B cell (primary cell): Measurements from ENCODE around the gene CTTNBP2NL. TPM values are rescaled to one million over a fixed set of nuclear protein-coding genes. Genes with fewer than 3 reads are reported as not detected.

Experiments used
- ATAC-seq: fragments of 200-7000 bp; cut with Tn5 transposase; one replicate; pipeline ENCODE4 v1.10.0; 2021; ENCODE audit warnings: low read depth, mild to moderate bottlenecking, moderate number of reproducible peaks, moderate library complexity
- CTCF ChIA-PET: fragments of 350-600 bp; sonication (Branson Sonifier 250); formaldehyde crosslinking; loops from one replicate; lab custom pipeline; 2021; ENCODE audit warnings: antibody characterized with exemption, inconsistent platforms; lab: Charles Lee
- POLR2A ChIA-PET: fragments of 350-600 bp; sonication (Branson Sonifier 250); formaldehyde crosslinking; loops from one replicate; lab custom pipeline; 2021; ENCODE audit warnings: antibody characterized with exemption; lab: Charles Lee
- DNase-seq: peaks from one replicate; pipeline ENCODE4 v3.0.0; 2013
- H2AFZ ChIP-seq: 2 replicates; pipeline ENCODE4 v1.6.1; 2012; ENCODE audit warnings: mild to moderate bottlenecking, low read depth, low read length; ENCODE audit not compliant: insufficient read depth, poor library complexity, severe bottlenecking
- H3K27ac ChIP-seq, 2 donors: 1 replicate in 1 of 2; 2 replicates in 1 of 2; pipeline ENCODE4 v1.5.1; 2012 to 2013; ENCODE audit warnings: low read length in 2 of 2, mild to moderate bottlenecking in 2 of 2, moderate library complexity in 1 of 2
- H3K27me3 ChIP-seq, 4 experiments: fragments of 200-600 bp in 1 of 4; sonication (generic) in 1 of 4; replicated peaks in 1 of 4; 1 replicate in 2 of 4; 2 replicates in 2 of 4; pipeline versions ENCODE4 v1.6.1 to v1.7.0; 2013 to 2016; ENCODE audit warnings: low read length in 3 of 4, mild to moderate bottlenecking in 2 of 4, mixed read lengths in 1 of 4, moderate library complexity in 1 of 4; ENCODE audit not compliant: insufficient read depth in 4 of 4, control insufficient read depth in 3 of 4; ENCODE audit errors: control extremely low read depth in 1 of 4
- H3K36me3 ChIP-seq, 2 experiments: replicated peaks in 1 of 2; 1 replicate in 1 of 2; 2 replicates in 1 of 2; pipeline versions ENCODE4 v1.6.1 to v1.7.1; 2013; ENCODE audit warnings: low read length in 1 of 2; ENCODE audit not compliant: insufficient read depth in 2 of 2, control insufficient read depth in 1 of 2; ENCODE audit errors: control extremely low read depth in 1 of 2, extremely low read depth in 1 of 2
- H3K4me1 ChIP-seq, 2 donors: fragments of 200-600 bp in 1 of 2; sonication (generic) in 1 of 2; 1 replicate in 1 of 2; 2 replicates in 1 of 2; pipeline versions ENCODE4 v1.5.1 to v1.6.1; 2013 to 2017; ENCODE audit warnings: low read length in 2 of 2; ENCODE audit not compliant: control insufficient read depth in 2 of 2, insufficient read depth in 2 of 2
- H3K4me2 ChIP-seq: replicated peaks from 2 replicates; pipeline ENCODE3; 2012; ENCODE audit warnings: mild to moderate bottlenecking, low read depth, low read length; ENCODE audit not compliant: poor library complexity, severe bottlenecking
- H3K4me3 ChIP-seq, 5 experiments: fragments of 200-600 bp in 1 of 5; sonication (generic) in 1 of 5; 1 replicate in 3 of 5; 2 replicates in 2 of 5; pipeline versions ENCODE4 v1.5.1 to v1.7.0; 2011 to 2016; ENCODE audit warnings: low read length in 4 of 5, mild to moderate bottlenecking in 4 of 5, low read depth in 2 of 5, control low read depth in 1 of 5, moderate library complexity in 1 of 5; ENCODE audit not compliant: insufficient read depth in 1 of 5; ENCODE audit errors: control extremely low read depth in 1 of 5, extremely low read depth in 1 of 5
- H3K79me2 ChIP-seq: fragments of 200-600 bp; sonication (generic); one replicate; pipeline ENCODE4 v1.6.0; 2016; ENCODE audit warnings: low read length; ENCODE audit not compliant: control insufficient read depth, insufficient read depth
- H3K9ac ChIP-seq: fragments of 200-600 bp; sonication (generic); 2 replicates; pipeline ENCODE4 v1.6.1; 2017; ENCODE audit warnings: mild to moderate bottlenecking, low read length, moderate library complexity
- H3K9me3 ChIP-seq, 3 donors: one replicate each; pipeline versions ENCODE4 v1.6.1 to v1.7.1; 2013; ENCODE audit warnings: low read length in 2 of 3; ENCODE audit not compliant: control insufficient read depth in 2 of 3, insufficient read depth in 1 of 3; ENCODE audit errors: control extremely low read depth in 1 of 3
- H4K20me1 ChIP-seq: 2 replicates; pipeline ENCODE4 v1.6.0; 2012; ENCODE audit warnings: mild to moderate bottlenecking, low read length; ENCODE audit not compliant: insufficient read depth, control insufficient read depth, poor library complexity, severe bottlenecking
- H3K27ac Mint-ChIP-seq: one replicate; pipeline ENCODE4 v1.8.0; 2021; ENCODE audit warnings: mixed read lengths
- H3K27me3 Mint-ChIP-seq: one replicate; pipeline ENCODE4 v1.8.0; 2021; ENCODE audit warnings: mixed read lengths
- H3K4me1 Mint-ChIP-seq: one replicate; pipeline ENCODE4 v1.8.0; 2021; ENCODE audit warnings: mixed read lengths
- H3K4me3 Mint-ChIP-seq: one replicate; pipeline ENCODE4 v1.8.0; 2021; ENCODE audit warnings: mixed read lengths
- H3K9me3 Mint-ChIP-seq: one replicate; pipeline ENCODE4 v1.8.0; 2022; ENCODE audit warnings: mixed read lengths; ENCODE audit not compliant: insufficient read depth
- CTCF ChIP-seq: fragments of 200-600 bp; IDR thresholded peaks from one replicate; pipeline ENCODE4 v1.8.0; 2022; ENCODE audit warnings: antibody characterized with exemption, mild to moderate bottlenecking
- EZH2 ChIP-seq: IDR thresholded peaks from 2 replicates; pipeline ENCODE4 v1.6.1; 2012; ENCODE audit warnings: borderline replicate concordance, low read depth, mild to moderate bottlenecking, moderate library complexity, low read length; ENCODE audit not compliant: insufficient read depth, poor library complexity, severe bottlenecking
- WGBS: methylation state at CpG from one replicate; pipeline ENCODE4 v1.1.5; 2013; ENCODE audit warnings: missing lambda C conversion rate; ENCODE audit not compliant: insufficient coverage; 5-methylcytosine and 5-hydroxymethylcytosine counted together
- intact Hi-C: fragments of 100-400 bp; cut with micrococcal nuclease; formaldehyde crosslinking; loops from one replicate; pipeline ENCODE4 v1.10.0; 2022
- polyA plus RNA-seq: library from polyadenylated mRNA; depleted of rRNA; stranded (reverse); fragments of >200 nt; gene quantifications from 2 replicates; pipeline ENCODE4 v1.2.3, GENCODE V29; 2012
- total RNA-seq, 2 donors: library from RNA; stranded (reverse); fragments of 120-200 nt in 1 of 2; gene quantifications; 1 replicate in 1 of 2; 2 replicates in 1 of 2; pipeline versions ENCODE4 v1.2.3 to v1.2.4, GENCODE V29; 2013 to 2022

Gene CTTNBP2NL
- total and polyA plus RNA-seq, 2 donors (not counting 1 experiment from before 2014, with no cell fraction given): 0.46 to 28.9 TPM

GRCh38 chr1:112371775-112372174 is 24.2 kb upstream of the CTTNBP2NL start:
- no peaks in the 10 kb centered on the region for H3K9me3 ChIP-seq
- no peak overlapping the region for H3K9ac ChIP-seq
- H3K27ac Mint-ChIP-seq: no peak overlapping the region
- peaks cover 0 to 34% (median 11%) of the 10 kb centered on the region in 4 experiments for H3K27me3 ChIP-seq
- TF ChIP-seq CTCF (no peak), EZH2 (no peak)
- H3K4me2 ChIP-seq: no peak overlapping the region
- DNase-seq (no peak), ATAC-seq (no peak)
- CTCF ChIA-PET: interaction anchor here (0.7 to 3.4 kb wide), 6 partner anchors 9 to 894 kb away, joined by 3 to 29 read pairs (median 8); partner anchors contain the start of genes PPM1J and RHOC
- peaks cover 4% of the 10 kb centered on the region for H3K4me1 Mint-ChIP-seq
- no peaks in the 10 kb centered on the region for H3K36me3 ChIP-seq
- POLR2A ChIA-PET: interaction anchor here (0.5 kb wide), 1 partner anchor 16 kb away, joined by 15 read pairs; no protein-coding TSS in a partner anchor
- WGBS: no CpG with 5 or more reads among the region's 3 CpGs
- no peak overlapping the region for H3K4me3 Mint-ChIP-seq
- no peaks in the 10 kb centered on the region for H3K9me3 Mint-ChIP-seq
- H3K27ac ChIP-seq: no peak overlapping the region
- intact Hi-C loops: no loop called here
- no peaks in the 10 kb centered on the region for H4K20me1 ChIP-seq
- no peaks in the 10 kb centered on the region for H3K79me2 ChIP-seq
- no peak overlapping the region for H3K4me3 ChIP-seq
- no peak overlapping the region for H2AFZ ChIP-seq
- H3K27me3 Mint-ChIP-seq: peaks cover 53% of the 10 kb centered on the region
- peaks cover 4% of the 10 kb centered on the region in 2 donors for H3K4me1 ChIP-seq

GRCh38 chr1:112373806-112374205 is 22.2 kb upstream of the CTTNBP2NL start:
- TF ChIP-seq EZH2 (no peak), CTCF (no peak)
- no peaks in the 10 kb centered on the region for H4K20me1 ChIP-seq
- H3K4me3 ChIP-seq: no peak overlapping the region
- no peak overlapping the region for H3K27ac ChIP-seq
- peaks cover 4% of the 10 kb centered on the region for H3K4me1 Mint-ChIP-seq
- H3K9me3 ChIP-seq: no peaks in the 10 kb centered on the region
- no peak overlapping the region for H3K9ac ChIP-seq
- no peak overlapping the region for H3K4me3 Mint-ChIP-seq
- no peak overlapping the region for H3K4me2 ChIP-seq
- CTCF ChIA-PET: interaction anchor here (0.5 to 1.6 kb wide), 4 partner anchors 15 to 119 kb away, joined by 3 to 5 read pairs (median 4); no protein-coding TSS in a partner anchor
- H3K79me2 ChIP-seq: no peaks in the 10 kb centered on the region
- H3K36me3 ChIP-seq: no peaks in the 10 kb centered on the region
- H3K27ac Mint-ChIP-seq: no peak overlapping the region
- H3K4me1 ChIP-seq: peaks cover 4% of the 10 kb centered on the region in 2 donors
- intact Hi-C loops: no loop called here
- no peaks in the 10 kb centered on the region for H3K9me3 Mint-ChIP-seq
- H3K27me3 ChIP-seq: peaks cover 0 to 28% (median 11%) of the 10 kb centered on the region in 4 experiments
- DNase-seq (no peak), ATAC-seq (no peak)
- H3K27me3 Mint-ChIP-seq: peaks cover 53% of the 10 kb centered on the region
- POLR2A ChIA-PET: no interaction called here
- 100% methylated on average over 1 of the region's 1 CpG for WGBS
- H2AFZ ChIP-seq: no peak overlapping the region
